Activated naive CD4-positive, alpha-beta T cell treated with anti-CD3 and anti-CD28 coated beads, Interleukin-2, amount 10 ng/mL, durations not matched to agents 7 days and 5 days (primary cell): ENCODE results near the gene SRD5A1.

ENCODE experiments used
- CTCF ChIA-PET: fragments of 350-600 bp; sonication (Branson Sonifier 250); formaldehyde crosslinking; loops from one replicate; lab custom pipeline; 2021; ENCODE audit warnings: antibody characterized with exemption; lab: Charles Lee
- DNase-seq: peaks from one replicate; pipeline ENCODE4 v3.0.0-alpha.2; 2020
- H3K27ac Mint-ChIP-seq: one replicate; pipeline ENCODE4 v1.8.0; 2021; ENCODE audit warnings: mild to moderate bottlenecking, moderate library complexity, mixed read lengths
- H3K27me3 Mint-ChIP-seq: one replicate; pipeline ENCODE4 v1.8.0; 2021; ENCODE audit warnings: mild to moderate bottlenecking, mixed read lengths
- H3K36me3 Mint-ChIP-seq: one replicate; pipeline ENCODE4 v1.8.0; 2021; ENCODE audit warnings: mixed read lengths
- H3K4me1 Mint-ChIP-seq: one replicate; pipeline ENCODE4 v1.8.0; 2021; ENCODE audit warnings: mixed read lengths
- H3K4me3 Mint-ChIP-seq: one replicate; pipeline ENCODE4 v1.8.0; 2021; ENCODE audit warnings: mild to moderate bottlenecking, moderate library complexity, mixed read lengths
- H3K9me3 Mint-ChIP-seq: one replicate; pipeline ENCODE4 v1.8.0; 2021; ENCODE audit warnings: mixed read lengths

The SRD5A1 gene

DNA sequence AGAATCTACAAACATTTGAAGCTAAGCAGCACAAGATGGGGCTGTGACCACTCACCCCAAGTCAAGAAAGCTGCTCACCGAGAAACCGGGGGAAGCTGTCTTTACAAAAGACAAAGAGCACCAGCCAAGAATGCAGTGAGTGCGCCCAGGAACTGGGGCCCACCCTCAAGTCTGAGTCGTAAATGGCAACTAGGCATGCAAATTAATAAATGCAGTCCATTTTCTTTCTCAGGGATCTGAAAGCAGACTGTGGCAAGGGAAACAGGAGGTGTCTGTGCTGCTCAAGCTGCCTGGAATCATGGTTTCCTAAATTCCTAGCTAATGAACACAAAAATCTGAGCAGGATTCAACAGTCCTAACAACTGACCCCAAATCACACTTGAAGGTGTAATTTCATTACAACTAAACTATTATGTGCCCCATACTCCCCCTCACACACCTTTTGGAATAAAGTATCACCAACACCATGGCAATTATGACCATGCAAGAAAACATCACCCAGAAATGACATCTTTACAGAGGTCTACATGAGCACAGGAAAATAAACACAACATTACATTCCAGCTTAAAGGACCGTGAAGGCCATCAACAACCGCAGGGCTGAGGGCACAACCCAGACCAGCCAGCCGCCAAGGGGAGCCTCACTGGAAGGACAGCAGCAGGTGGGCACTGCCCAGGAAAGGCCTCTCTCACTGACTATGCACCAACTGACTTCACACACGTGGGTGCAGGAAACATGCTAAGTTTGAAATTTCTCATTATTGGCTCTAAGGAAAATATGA lies 18.0 kb upstream of the SRD5A1 start:
- H3K4me1 Mint-ChIP-seq = no peaks in the 10 kb centered on the region
- DNase-seq = no peak
- H3K27me3 Mint-ChIP-seq = no peaks in the 10 kb centered on the region
- no peak overlapping the region for H3K4me3 Mint-ChIP-seq
- H3K27ac Mint-ChIP-seq = peak overlapping the region; percentile 59
- no peaks in the 10 kb centered on the region for H3K9me3 Mint-ChIP-seq
- CTCF ChIA-PET = no interaction called here
- peaks cover 63% of the 10 kb centered on the region for H3K36me3 Mint-ChIP-seq

DNA sequence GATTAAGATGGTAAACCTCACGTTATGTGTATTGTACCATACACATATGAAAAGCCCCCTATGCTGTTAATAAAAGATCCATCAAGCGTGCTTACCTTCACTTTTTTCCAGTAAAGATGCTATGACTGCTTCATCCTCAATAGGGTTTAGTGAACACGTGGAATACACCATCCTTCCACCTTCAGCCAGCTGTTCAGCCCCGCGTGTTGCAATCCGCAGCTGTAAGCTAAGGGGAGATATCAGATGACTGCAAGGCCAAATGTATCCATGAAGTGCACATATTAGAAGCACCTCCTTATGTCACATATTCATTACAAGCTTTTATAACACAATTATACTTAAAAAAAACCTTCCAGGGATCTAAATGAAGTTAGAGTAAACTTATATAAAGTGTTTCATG lies 16.6 kb upstream of the SRD5A1 start:
- no peak overlapping the region for H3K27ac Mint-ChIP-seq
- H3K9me3 Mint-ChIP-seq = no peaks in the 10 kb centered on the region
- peaks cover 62% of the 10 kb centered on the region for H3K36me3 Mint-ChIP-seq

DNA sequence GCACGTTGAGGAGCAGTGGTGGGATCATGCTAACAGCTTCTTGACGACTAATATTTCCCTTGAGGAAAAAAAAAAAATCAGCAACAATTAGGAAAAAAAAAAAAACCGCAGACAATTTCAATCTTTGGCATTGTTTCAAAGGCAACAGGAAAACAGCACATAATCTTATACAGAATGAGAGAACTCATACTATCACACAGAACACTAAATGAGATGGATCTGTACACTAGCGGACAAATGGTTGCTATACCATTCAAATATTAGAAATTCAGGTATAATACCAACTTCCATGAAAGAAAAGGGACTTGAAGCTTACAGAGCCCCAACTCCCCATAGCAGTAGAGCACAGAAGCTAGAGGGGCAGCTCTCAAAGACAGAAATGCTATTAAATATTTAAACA lies 10.0 kb upstream of the SRD5A1 start:
- Mint-ChIP-seq H3K36me3 (peaks cover 75% of the 10 kb centered on the region), H3K27me3 (no peaks in the 10 kb centered on the region), H3K4me3 (no peak overlapping the region), H3K27ac (no peak overlapping the region), H3K4me1 (peaks cover 7% of the 10 kb centered on the region), H3K9me3 (peaks cover 14% of the 10 kb centered on the region)
- no peak for DNase-seq
- CTCF ChIA-PET = no interaction called here

More for the DNA sequence above, 16.6 kb upstream of the SRD5A1 start:
- CTCF ChIA-PET = no interaction called here
- Mint-ChIP-seq H3K4me3 (no peak overlapping the region), H3K4me1 (no peaks in the 10 kb centered on the region), H3K27me3 (no peaks in the 10 kb centered on the region)
- no peak for DNase-seq

DNA sequence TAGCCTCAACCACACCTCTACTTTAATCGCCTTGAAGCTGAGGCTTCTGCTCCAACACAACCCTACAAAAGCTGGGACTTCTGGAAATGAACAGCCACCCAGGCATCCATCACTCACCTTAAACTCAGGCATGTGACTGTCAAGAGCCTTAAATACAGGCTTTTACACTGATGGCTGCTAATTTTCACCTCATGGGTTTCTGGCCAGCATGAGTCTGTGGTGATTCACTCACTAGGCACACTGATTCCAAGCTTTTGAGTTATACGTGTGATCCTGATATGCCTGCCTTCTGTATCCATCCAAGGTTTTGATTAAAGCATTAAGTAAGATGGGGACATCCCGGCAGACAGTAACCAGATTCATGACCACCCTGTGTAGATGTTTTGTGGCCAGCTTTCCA lies 9.3 kb upstream of the SRD5A1 start:
- Mint-ChIP-seq H3K9me3 (peaks cover 14% of the 10 kb centered on the region), H3K4me1 (peaks cover 8% of the 10 kb centered on the region), H3K4me3 (no peak overlapping the region), H3K27me3 (no peaks in the 10 kb centered on the region), H3K36me3 (peaks cover 78% of the 10 kb centered on the region), H3K27ac (no peak overlapping the region)
- no peak for DNase-seq
- CTCF ChIA-PET = no interaction called here

DNA sequence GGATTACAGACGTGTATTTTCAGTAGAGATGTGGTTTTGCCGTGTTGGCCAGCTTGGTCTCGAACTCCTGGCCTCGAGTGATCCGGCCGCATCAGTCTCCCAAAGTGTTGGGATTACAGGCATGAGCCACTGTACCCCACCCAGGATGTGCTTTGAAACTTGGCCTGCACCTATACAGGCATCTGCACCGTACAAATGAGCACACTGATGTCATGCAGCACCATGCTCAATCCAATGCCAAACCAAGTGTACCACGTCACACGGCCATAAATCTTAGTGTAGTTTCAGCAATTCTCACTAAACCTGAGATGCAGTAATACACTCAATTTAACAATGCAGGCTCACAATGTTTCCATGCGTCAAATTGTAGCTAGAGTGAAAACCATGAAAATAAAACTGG lies 6.7 kb upstream of the SRD5A1 start:
- H3K4me1 Mint-ChIP-seq = peaks cover 32% of the 10 kb centered on the region
- H3K36me3 Mint-ChIP-seq = peaks cover 85% of the 10 kb centered on the region
- CTCF ChIA-PET = no interaction called here
- no peaks in the 10 kb centered on the region for H3K27me3 Mint-ChIP-seq
- DNase-seq = no peak
- H3K9me3 Mint-ChIP-seq = peaks cover 14% of the 10 kb centered on the region
- H3K27ac Mint-ChIP-seq = no peak overlapping the region
- no peak overlapping the region for H3K4me3 Mint-ChIP-seq

DNA sequence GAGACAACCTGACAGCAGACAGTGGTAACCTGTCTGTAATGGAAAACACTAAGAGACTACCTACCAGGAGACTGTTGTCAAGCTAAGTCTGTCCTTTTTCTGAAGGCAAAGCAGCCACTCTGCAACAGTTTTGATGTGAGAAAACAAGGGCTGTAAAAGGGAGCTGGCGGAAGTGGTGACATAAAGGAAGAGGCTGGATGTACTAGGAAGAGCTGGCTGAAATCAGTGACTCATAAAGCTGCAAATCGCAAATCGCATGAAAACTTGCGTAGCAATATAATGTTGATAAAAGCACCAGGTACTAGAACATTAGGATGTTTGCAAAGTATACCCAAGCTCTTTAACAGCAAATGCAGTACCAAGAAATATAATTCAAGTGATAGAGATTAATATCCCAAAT lies 1.8 kb upstream of the SRD5A1 start:
- no peak for DNase-seq
- Mint-ChIP-seq H3K36me3 (peaks cover 47% of the 10 kb centered on the region), H3K4me1 (peaks cover 57% of the 10 kb centered on the region), H3K27ac (peak overlapping the region; percentile 33), H3K9me3 (no peaks in the 10 kb centered on the region), H3K4me3 (peak overlapping the region; percentile 91), H3K27me3 (no peaks in the 10 kb centered on the region)
- CTCF ChIA-PET = interaction anchor here (1.0 kb wide), 1 partner anchor 114 kb away, joined by 5 read pairs; no protein-coding TSS in a partner anchor

DNA sequence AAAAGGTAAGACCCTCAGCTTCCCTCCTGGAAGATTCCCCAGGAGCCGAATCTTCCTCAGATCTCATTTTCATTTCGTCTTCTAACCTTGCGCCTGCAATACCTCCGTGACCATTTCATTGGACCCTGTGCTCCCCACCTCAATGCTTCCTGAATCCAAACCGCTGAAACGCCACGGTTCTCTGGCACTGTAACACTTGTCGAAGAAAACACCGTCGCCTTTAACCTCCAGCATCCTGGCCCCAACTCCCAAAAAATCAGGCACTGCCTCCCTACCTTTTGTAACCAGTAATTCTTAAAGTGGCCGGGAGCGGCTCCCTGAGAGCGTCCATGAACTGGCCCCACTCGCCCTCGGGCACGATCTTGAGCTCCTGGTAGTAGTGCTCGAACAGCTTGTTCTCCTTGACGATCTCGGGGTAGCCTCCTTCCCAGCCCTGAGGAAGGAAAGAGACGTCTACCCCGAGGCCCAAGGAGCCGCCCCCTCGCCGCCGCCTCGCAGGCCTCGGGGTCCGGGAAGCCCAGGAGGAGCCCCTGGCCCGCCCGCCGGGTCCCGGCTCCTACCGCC lies 834 bp upstream of the SRD5A1 start:
- DNase-seq = no peak
- H3K9me3 Mint-ChIP-seq = no peaks in the 10 kb centered on the region
- H3K4me1 Mint-ChIP-seq = peaks cover 63% of the 10 kb centered on the region

DNA sequence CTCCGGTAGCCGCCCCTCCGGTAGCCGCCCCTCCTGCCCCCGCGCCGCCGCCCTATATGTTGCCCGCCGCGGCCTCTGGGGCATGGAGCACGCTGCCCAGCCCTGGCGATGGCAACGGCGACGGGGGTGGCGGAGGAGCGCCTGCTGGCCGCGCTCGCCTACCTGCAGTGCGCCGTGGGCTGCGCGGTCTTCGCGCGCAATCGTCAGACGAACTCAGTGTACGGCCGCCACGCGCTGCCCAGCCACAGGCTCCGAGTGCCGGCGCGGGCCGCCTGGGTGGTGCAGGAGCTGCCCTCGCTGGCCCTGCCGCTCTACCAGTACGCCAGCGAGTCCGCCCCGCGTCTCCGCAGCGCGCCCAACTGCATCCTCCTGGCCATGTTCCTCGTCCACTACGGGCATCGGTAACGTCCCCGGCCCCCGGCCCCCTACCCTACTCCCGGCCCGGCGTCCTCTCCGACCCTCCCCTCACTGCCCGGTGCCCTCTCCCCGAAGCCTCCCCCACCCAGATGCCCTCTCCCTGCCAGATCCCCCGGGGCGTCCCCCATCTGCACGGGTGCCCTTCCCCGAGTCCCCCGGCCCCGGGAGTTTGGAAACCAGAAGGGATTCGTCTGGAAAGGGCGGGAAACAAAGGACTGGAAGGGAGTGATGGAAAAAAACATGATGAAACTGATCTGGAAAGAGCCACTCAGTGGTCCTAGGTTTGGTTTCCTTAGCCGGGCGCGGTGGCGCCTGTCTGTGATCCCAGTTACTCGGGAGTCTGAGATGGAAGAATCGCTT lies 417 bp downstream of the SRD5A1 start:
- H3K27me3 Mint-ChIP-seq = no peaks in the 10 kb centered on the region
- H3K4me3 Mint-ChIP-seq = peak overlapping the region; percentile 91
- peaks cover 33% of the 10 kb centered on the region for H3K36me3 Mint-ChIP-seq
- H3K27ac Mint-ChIP-seq = peak overlapping the region; percentile 98
- peaks cover 69% of the 10 kb centered on the region for H3K4me1 Mint-ChIP-seq
- CTCF ChIA-PET = no interaction called here
- no peak for DNase-seq
- no peaks in the 10 kb centered on the region for H3K9me3 Mint-ChIP-seq

More for the DNA sequence above, 834 bp upstream of the SRD5A1 start:
- H3K36me3 Mint-ChIP-seq = peaks cover 40% of the 10 kb centered on the region
- H3K27me3 Mint-ChIP-seq = no peaks in the 10 kb centered on the region
- H3K27ac Mint-ChIP-seq = peak overlapping the region; percentile 98
- CTCF ChIA-PET = no interaction called here
- peak overlapping the region; percentile 91 for H3K4me3 Mint-ChIP-seq

DNA sequence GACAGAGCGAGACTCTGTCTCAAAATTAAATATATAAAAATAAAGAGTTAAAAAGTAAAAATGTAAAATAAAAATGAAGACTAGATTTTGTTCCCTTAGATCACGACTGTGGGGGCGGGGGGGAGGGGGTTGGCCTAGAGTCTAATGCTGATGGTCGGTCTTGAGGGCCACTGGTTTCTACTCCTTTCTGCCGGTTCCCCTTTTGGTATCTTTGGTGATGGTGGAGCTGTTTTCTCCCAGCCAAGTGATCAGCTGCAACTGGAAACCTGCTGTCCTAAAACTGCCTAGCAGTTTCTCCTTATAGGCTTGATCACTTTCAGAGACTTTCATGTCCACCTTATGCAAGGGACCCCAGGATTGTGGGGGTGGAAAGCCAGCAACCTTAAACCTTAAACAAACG lies 1.1 kb downstream of the SRD5A1 start:
- H3K36me3 Mint-ChIP-seq = peaks cover 27% of the 10 kb centered on the region
- DNase-seq = no peak
- H3K4me3 Mint-ChIP-seq = peak overlapping the region; percentile 91
- CTCF ChIA-PET = no interaction called here
- no peaks in the 10 kb centered on the region for H3K27me3 Mint-ChIP-seq
- peaks cover 65% of the 10 kb centered on the region for H3K4me1 Mint-ChIP-seq
- peak overlapping the region; percentile 49 for H3K27ac Mint-ChIP-seq
- H3K9me3 Mint-ChIP-seq = no peaks in the 10 kb centered on the region

DNA sequence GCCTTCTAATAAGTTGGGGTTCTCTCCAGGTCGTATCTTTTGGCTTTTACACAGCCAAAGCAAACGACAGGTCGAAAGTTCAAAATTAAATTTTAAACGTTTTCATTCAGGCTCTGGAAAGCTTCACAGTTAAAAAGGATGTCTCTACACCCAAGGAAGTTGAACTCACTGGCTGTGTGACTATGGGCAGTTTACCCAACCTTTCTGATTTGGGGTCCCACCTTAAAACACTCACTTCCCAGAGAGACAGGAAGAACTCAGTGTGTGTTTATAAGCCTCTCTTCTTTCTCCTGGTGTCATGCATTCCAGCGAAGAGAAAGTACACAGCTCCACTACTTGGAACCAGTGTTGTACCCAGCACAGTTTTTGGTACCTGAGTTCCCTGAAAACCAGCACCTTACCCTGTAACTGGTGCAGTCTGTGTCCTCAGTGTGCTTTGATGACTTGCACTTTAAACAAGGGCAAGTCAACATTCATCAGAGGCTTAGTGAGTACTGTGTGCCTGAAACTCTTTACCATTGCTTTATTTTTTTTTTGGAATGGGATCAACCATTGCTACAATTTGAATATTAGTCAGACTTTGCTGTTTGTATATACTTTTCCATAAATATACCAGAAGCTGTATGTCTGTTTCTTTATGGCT lies 1.7 kb downstream of the SRD5A1 start:
- peak overlapping the region; percentile 53 for H3K27ac Mint-ChIP-seq

DNA sequence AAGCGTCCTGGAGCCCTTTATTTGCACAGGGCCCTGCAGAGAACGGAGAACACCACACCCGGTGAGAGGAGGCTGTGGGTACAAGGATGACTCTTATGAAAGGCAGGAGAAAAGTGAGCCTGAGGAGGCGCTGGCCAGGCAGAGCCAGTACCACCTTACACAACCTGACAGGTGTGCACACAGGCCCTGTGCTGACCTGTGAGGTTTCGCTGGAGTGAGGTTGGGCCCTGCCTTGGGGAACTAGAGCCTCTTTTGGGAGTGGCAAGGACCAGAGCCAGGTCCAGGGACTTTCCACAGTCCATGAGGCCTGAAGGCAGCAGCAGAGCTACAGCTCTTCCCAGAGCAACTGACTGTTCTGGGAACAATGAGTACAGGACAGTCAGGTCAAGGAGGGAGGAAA lies 3.1 kb downstream of the SRD5A1 start:
- no peak overlapping the region for H3K27ac Mint-ChIP-seq
- DNase-seq = no peak
- no peaks in the 10 kb centered on the region for H3K27me3 Mint-ChIP-seq
- CTCF ChIA-PET = no interaction called here
- no peak overlapping the region for H3K4me3 Mint-ChIP-seq
- peaks cover 46% of the 10 kb centered on the region for H3K4me1 Mint-ChIP-seq
- no peaks in the 10 kb centered on the region for H3K9me3 Mint-ChIP-seq
- H3K36me3 Mint-ChIP-seq = peaks cover 11% of the 10 kb centered on the region

More for the DNA sequence above, 1.7 kb downstream of the SRD5A1 start:
- Mint-ChIP-seq H3K9me3 (no peaks in the 10 kb centered on the region), H3K36me3 (peaks cover 21% of the 10 kb centered on the region), H3K4me1 (peaks cover 59% of the 10 kb centered on the region), H3K4me3 (peak overlapping the region; percentile 75), H3K27me3 (no peaks in the 10 kb centered on the region)
- no peak for DNase-seq
- CTCF ChIA-PET = no interaction called here

DNA sequence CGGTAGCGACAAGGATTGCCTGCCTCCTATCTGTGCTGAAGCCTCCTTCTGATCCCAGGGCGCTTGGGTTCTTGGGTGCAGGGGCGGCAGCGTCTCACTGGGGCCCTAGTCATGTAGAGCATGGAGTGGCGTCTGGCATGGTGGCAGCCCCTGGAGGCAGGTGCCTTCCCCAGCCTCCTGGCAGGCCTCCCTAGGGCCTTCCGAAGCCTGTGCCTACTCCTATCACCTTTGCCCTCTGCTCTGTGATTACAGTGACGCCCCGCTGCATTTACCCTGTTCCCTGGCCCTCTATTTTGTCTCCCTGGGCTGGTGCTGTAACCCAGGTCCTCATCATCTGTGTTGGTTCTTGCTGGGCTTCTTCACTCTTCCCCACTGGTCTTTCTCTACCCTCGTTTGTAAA lies 3.8 kb downstream of the SRD5A1 start:
- no peak overlapping the region for H3K4me3 Mint-ChIP-seq
- peaks cover 39% of the 10 kb centered on the region for H3K4me1 Mint-ChIP-seq
- CTCF ChIA-PET = no interaction called here
- no peak for DNase-seq
- H3K9me3 Mint-ChIP-seq = no peaks in the 10 kb centered on the region
- H3K36me3 Mint-ChIP-seq = peaks cover 7% of the 10 kb centered on the region
- H3K27me3 Mint-ChIP-seq = no peaks in the 10 kb centered on the region
- H3K27ac Mint-ChIP-seq = no peak overlapping the region

DNA sequence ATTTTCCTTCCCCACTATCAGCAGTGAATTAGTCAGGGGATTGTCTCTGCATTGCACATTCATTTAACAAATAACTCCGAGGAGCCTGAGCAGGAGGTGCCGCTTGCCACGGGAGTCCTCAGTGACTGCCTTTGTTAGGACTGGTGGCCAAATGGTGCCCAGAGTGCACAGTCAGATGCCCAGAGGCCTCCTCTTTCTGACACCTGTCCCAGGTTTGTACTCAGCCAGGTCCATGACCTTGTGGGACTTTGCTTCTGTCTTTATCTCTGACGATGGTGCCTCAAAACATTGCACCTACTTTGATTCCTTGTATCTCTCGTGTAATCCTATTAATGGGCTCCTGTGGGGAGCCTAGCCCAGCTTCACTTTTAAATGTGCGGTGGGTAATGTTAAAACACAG lies 4.3 kb downstream of the SRD5A1 start:
- CTCF ChIA-PET = no interaction called here
- peaks cover 34% of the 10 kb centered on the region for H3K4me1 Mint-ChIP-seq
- no peak overlapping the region for H3K27ac Mint-ChIP-seq
- H3K27me3 Mint-ChIP-seq = no peaks in the 10 kb centered on the region
- peaks cover 2% of the 10 kb centered on the region for H3K36me3 Mint-ChIP-seq
- no peak overlapping the region for H3K4me3 Mint-ChIP-seq
- no peak for DNase-seq
- no peaks in the 10 kb centered on the region for H3K9me3 Mint-ChIP-seq

DNA sequence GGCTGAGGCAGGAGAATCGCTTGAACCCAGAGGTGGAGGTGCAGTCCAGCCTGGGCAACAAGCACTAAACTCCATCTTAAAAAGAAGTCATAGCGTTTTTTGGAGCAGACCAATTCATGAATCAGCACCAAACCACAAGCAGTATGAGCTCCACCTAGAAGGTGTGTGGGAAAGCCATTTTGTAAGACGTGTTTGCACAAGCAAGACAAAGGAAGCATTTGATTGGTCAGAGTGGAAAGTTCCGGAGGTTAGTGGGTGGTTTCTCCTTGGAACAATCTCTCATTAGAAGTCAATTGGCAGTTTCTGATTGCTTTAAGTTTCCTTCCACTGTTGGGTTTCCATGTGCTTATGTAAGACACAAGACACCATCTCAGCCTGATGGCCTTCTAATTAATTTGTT lies 5.0 kb downstream of the SRD5A1 start:
- CTCF ChIA-PET = no interaction called here
- DNase-seq = no peak
- Mint-ChIP-seq H3K27me3 (no peaks in the 10 kb centered on the region), H3K4me1 (peaks cover 34% of the 10 kb centered on the region), H3K36me3 (peaks cover 2% of the 10 kb centered on the region), H3K27ac (no peak overlapping the region), H3K4me3 (no peak overlapping the region), H3K9me3 (no peaks in the 10 kb centered on the region)
